K562 treated with DMSO at 1 percent for 24 hours (cell line): Measurements from ENCODE around the gene ZC3HAV1. TPM values are rescaled to one million over a fixed set of nuclear protein-coding genes. Genes with fewer than 3 reads are reported as not detected.

ENCODE experiments used
- total RNA-seq: library from RNA; unstranded; fragments of 300-600 nt; gene quantifications from 2 replicates; pipeline ENCODE4 v1.2.3, GENCODE V29; 2022; ENCODE audit warnings: low read depth; ENCODE audit not compliant: insufficient read depth

Gene ZC3HAV1
- 28.0 and 31.5 TPM in 2 replicates for total RNA-seq

DNA sequence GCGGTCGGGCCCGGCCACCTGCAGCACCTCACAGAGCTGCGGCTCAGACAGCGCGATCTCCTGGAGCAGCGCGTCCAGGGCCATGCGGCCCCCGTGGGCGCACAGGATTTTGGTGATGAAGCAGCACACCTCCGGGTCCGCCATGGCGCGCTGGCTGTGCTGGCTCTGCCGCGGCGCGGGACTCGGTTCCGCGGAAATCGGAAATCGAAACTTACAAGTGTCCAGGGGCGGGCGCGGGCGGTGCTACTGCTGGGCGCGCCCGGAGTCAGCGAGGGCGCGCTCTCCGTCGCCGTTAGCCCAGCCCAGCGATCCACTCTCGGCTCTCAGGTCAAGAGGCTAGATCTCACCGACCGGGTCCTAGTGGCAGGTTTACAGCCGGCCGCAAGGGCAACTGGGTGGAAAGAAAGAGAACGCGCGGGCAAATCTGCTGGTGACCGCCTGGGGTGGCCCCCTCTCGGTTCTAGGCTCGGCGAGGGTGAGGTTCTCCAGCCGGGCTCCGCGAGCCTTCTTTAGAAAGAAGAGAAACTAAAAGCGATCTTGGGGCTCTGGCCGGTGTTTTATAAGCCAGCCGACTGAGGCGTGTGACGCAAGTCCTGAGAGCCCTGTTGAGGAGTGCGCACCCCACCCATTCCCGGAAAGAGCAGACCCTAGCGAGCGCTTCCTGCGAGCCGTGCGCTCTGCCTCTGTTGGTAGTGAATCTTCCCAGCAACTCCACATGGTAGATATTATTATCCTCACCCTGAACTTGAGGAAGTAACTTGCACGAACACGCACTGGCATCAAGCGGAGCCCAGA lies at the start of gene ZC3HAV1:
ZC3HAV1 (minus strand) TSS at position 533 of the 795 bp plus-strand sequence; CDS start at position 144, 389 bp downstream.

DNA sequence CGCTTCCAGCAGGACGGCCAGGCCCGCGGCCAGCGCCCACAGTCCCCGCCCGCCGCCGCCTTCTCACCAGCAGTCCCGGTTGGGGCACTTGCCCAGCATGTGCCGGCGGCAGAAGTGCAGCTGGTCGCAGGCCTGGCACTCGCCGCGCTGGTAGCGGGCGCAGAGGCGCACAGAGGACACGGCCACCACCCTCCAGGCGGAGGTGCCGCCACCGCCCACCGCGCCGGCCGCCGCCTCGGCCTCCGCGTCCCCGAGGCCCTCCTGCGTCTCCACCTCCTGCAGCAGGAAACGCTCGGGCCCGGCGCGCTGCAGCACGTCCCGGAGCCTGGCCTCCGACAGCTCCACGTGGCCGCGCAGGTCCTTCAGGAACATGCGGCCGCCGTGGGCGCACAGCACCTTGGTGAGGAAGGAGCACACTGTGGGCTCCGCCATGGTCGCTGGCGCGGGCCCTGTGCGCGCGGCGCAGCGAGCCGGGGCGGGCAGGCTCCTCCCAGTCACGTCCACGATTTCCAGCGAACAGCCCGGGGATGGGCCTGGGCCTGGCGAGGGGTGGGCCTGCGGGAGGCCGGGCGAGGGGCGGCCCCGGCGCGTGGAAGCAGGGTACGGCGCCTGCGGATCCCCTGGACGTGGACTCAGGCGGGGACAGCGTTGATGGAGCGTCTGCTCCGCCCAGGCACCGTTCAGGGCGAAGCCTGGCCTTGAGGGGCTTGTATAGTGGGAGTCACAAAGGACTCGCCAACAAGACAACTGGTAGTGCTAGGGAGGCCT lies 73.8 kb downstream of the ZC3HAV1 start, which contains the start of gene ZC3HAV1L:
ZC3HAV1L (minus strand) TSS at position 457 of the 768 bp plus-strand sequence; CDS start at position 432, 25 bp downstream.

Other genes with a start within 250 kb of the ZC3HAV1 start
- gene KIAA1549, start 128.3 kb downstream of the ZC3HAV1 start, total RNA-seq, result 0.47 and 0.51 TPM in 2 replicates
- gene ZC3HAV1L, start 73.7 kb downstream of the ZC3HAV1 start, total RNA-seq, result not detected in 2 replicates
- 3.6 and 4.3 TPM in 2 replicates for gene UBN2, start 121.5 kb upstream of the ZC3HAV1 start, total RNA-seq
- gene FMC1, start 231.6 kb upstream of the ZC3HAV1 start, total RNA-seq, result 18.7 and 29.8 TPM in 2 replicates